Sciatic nerve (tissue), 2 donors: ENCODE data around the gene REC8. TPM values are rescaled to one million over a fixed set of nuclear protein-coding genes. Genes with fewer than 3 reads are reported as not detected.

Experiments used
- ATAC-seq: fragments of 200-7000 bp; cut with Tn5 transposase; one replicate; pipeline ENCODE4 v1.9.1; 2020; ENCODE audit warnings: mild to moderate bottlenecking, moderate library complexity
- DNase-seq: peaks from one replicate; pipeline ENCODE4 v3.0.0-alpha.2; 2020; ENCODE audit warnings: low spot score
- intact Hi-C: fragments of 100-400 bp; cut with DNase I; formaldehyde crosslinking; loops from one replicate; pipeline ENCODE4 v1.14.2; 2022
- total RNA-seq: library from RNA; stranded (reverse); fragmentation: NEBNext Ultra II Directional; extraction: Animal tissue kit (Norgen Biotek cat#: 25700); gene quantifications from one replicate; pipeline ENCODE4 v1.2.1, GENCODE V29; 2021
- donor health status: DM: no; HTN: no; CAD: no.
- donor health status: DM: no; HTN: no; CAD: no.

The REC8 gene
- total RNA-seq, 1 donor from 2014 or later: 20.9 TPM

- ATAC-seq: no peak
- intact Hi-C loops: no loop called here
Measured at GRCh38 chr14:24137529-24138395, 34.1 kb upstream of the REC8 start.

GRCh38 chr14:24138396-24139271 lies 33.2 kb upstream of the REC8 start:
- ATAC-seq (no peak), DNase-seq (no peak)
- intact Hi-C loops: no loop called here

More at GRCh38 chr14:24137529-24138395, 34.1 kb upstream of the REC8 start:
- no peak for DNase-seq

- no peak for ATAC-seq
- no peak for DNase-seq
- intact Hi-C loops: no loop called here
Measured at GRCh38 chr14:24139272-24139934, 32.5 kb upstream of the REC8 start.

GRCh38 chr14:24141097-24141880 lies 30.6 kb upstream of the REC8 start, which contains the start of gene EMC9:
TSS of gene EMC9 (minus strand) at chr14:24141591. CDS start at chr14:24141304, 287 bp downstream.
- ATAC-seq (peak; percentile 97), DNase-seq (peak; percentile 100)
- intact Hi-C loops: no loop called here

GRCh38 chr14:24143511-24143910 lies 28.4 kb upstream of the REC8 start:
- intact Hi-C loops: no loop called here
- DNase-seq (no peak), ATAC-seq (no peak)

- DNase-seq: no peak
- intact Hi-C loops: no loop called here
- ATAC-seq: no peak
Measured at GRCh38 chr14:24144451-24144850, 27.4 kb upstream of the REC8 start.

- DNase-seq: no peak
- ATAC-seq: no peak
- intact Hi-C loops: no loop called here
Measured at GRCh38 chr14:24145219-24145618, 26.7 kb upstream of the REC8 start.

- intact Hi-C loops: no loop called here
- no peak for DNase-seq
- no peak for ATAC-seq
Measured at GRCh38 chr14:24145690-24146452, 26.0 kb upstream of the REC8 start.

- peak; percentile 91 for ATAC-seq
Measured at GRCh38 chr14:24146453-24146977, 25.4 kb upstream of the REC8 start, which contains the start of gene PSME2. TSS of gene PSME2 (minus strand) at chr14:24146610. CDS start at chr14:24146581, 29 bp downstream.

GRCh38 chr14:24146978-24147760 lies 24.7 kb upstream of the REC8 start, which contains the start of gene RNF31:
TSS of gene RNF31 (plus strand) at chr14:24147498. CDS start at chr14:24147699, 201 bp downstream.
- intact Hi-C loops: no loop called here
- DNase-seq (peak; percentile 99), ATAC-seq (peak; percentile 97)

More at GRCh38 chr14:24146453-24146977, 25.4 kb upstream of the REC8 start, which contains the start of gene PSME2:
- intact Hi-C loops: no loop called here
- DNase-seq: peak; percentile 95

GRCh38 chr14:24147761-24148428 lies 24.0 kb upstream of the REC8 start:
- ATAC-seq (no peak), DNase-seq (no peak)
- intact Hi-C loops: no loop called here

GRCh38 chr14:24149302-24149969 lies 22.4 kb upstream of the REC8 start:
- no peak for DNase-seq
- intact Hi-C loops: no loop called here
- ATAC-seq: no peak

GRCh38 chr14:24150061-24150460 lies 21.8 kb upstream of the REC8 start:
- intact Hi-C loops: no loop called here
- DNase-seq: no peak
- no peak for ATAC-seq

- ATAC-seq: no peak
- DNase-seq: no peak
- intact Hi-C loops: no loop called here
Measured at GRCh38 chr14:24150567-24150966, 21.3 kb upstream of the REC8 start.

- no peak for DNase-seq
- ATAC-seq: no peak
- intact Hi-C loops: no loop called here
Measured at GRCh38 chr14:24150993-24151392, 20.9 kb upstream of the REC8 start.
